Right lobe of liver (tissue), 6 donors: ENCODE data around the gene GPC5. TPM values are rescaled to one million over a fixed set of nuclear protein-coding genes. Genes with fewer than 3 reads are reported as not detected.
A peak's percentile ranks its signal among the peaks of the same experiment; 100 is the strongest.

Experiments
- ATAC-seq, 4 donors: fragments of 200-7000 bp; cut with Tn5 transposase; one replicate each; pipeline ENCODE4 v1.9.1; 2020; ENCODE audit warnings: mild to moderate bottlenecking in 4 of 4, moderate library complexity in 4 of 4
- DNase-seq, 3 donors: peaks; one replicate each; pipeline ENCODE4 v3.0.0-alpha.2; 2020
- H3K27ac ChIP-seq, 3 donors: fragments of 200-600 bp; one replicate each; pipeline ENCODE4 v1.8.0; 2022
- H3K27me3 ChIP-seq, 2 donors: fragments of 200-600 bp; one replicate each; pipeline ENCODE4 v1.8.0; 2022
- H3K36me3 ChIP-seq, 4 donors: fragments of 200-600 bp; sonication (generic) in 1 of 4; one replicate each; pipeline versions ENCODE4 v1.5.1 to v1.8.0; 2017 to 2022; ENCODE audit warnings: control low read depth in 1 of 4
- H3K4me1 ChIP-seq, 4 donors: fragments of 200-600 bp; sonication (generic) in 1 of 4; one replicate each; pipeline versions ENCODE4 v1.5.1 to v1.8.0; 2017 to 2022; ENCODE audit warnings: control low read depth in 1 of 4
- H3K4me3 ChIP-seq, 3 donors: fragments of 200-600 bp; one replicate each; pipeline ENCODE4 v1.8.0; 2022
- H3K9me3 ChIP-seq, 4 donors: fragments of 200-600 bp; sonication (generic) in 1 of 4; one replicate each; pipeline versions ENCODE4 v1.5.1 to v1.8.0; 2017 to 2022; ENCODE audit warnings: control low read depth in 1 of 4
- CTCF ChIP-seq, 4 donors: fragments of 200-600 bp in 3 of 4; fragments of 450-650 bp in 1 of 4; IDR thresholded peaks; one replicate each; pipeline versions ENCODE4 v1.5.1 to v1.8.0; 2016 to 2022; ENCODE audit warnings: antibody characterized with exemption in 4 of 4, mild to moderate bottlenecking in 2 of 4
- POLR2A ChIP-seq: fragments of 450-650 bp; IDR thresholded peaks from one replicate; pipeline ENCODE4 v1.6.1; 2017; ENCODE audit warnings: antibody characterized with exemption, mild to moderate bottlenecking
- WGBS: methylation state at CpG from one replicate; pipeline ENCODE4 v1.1.6; 2018; ENCODE audit warnings: low coverage, low lambda C conversion rate; ENCODE audit not compliant: insufficient coverage; ENCODE audit errors: missing lambda C conversion rate; 5-methylcytosine and 5-hydroxymethylcytosine counted together
- intact Hi-C, 2 donors: fragments of 100-400 bp; cut with DNase I; formaldehyde crosslinking; loops; one replicate each; pipeline versions ENCODE4 v1.11.2 to v1.14.1; 2022
- total RNA-seq, 6 experiments: library from RNA; depleted of rRNA in 2 of 6; stranded (reverse); fragments of >200 nt in 2 of 6; fragmentation: NEBNext Ultra II Directional in 3 of 6; extraction: Animal tissue kit (Norgen Biotek cat#: 25700) in 3 of 6; gene quantifications; one replicate each; pipeline versions ENCODE4 v1.1.0 to v1.2.4, GENCODE V29; 2016 to 2023
- donor health status: DM: no; HTN: yes; CAD: no.
- donor health status: DM: no; HTN: no; CAD: no.
- donor health status: DM: no; HTN: no; CAD: no.
- donor health status: DM: no; HTN: yes; CAD: no.
- donor health status: DM: no; HTN: yes; CAD: no.

The GPC5 gene
- total RNA-seq, 6 experiments from 2014 or later: 0.12 to 0.99 (median 0.66) TPM

- WGBS: 69% methylated on average over 3 of the region's 4 CpGs
- no peak overlapping the region for H3K27ac ChIP-seq
- H3K36me3 ChIP-seq: no peaks in the 10 kb centered on the region
- H3K27me3 ChIP-seq: no peaks in the 10 kb centered on the region
- no peak overlapping the region for H3K4me3 ChIP-seq
- DNase-seq: no peak
- no peak for ATAC-seq
- TF ChIP-seq CTCF (IDR thresholded peaks at IDR 0.05): no peak
- no peak for TF ChIP-seq POLR2A
- peaks cover 0 to 6% (median 0%) of the 10 kb centered on the region in 4 donors for H3K4me1 ChIP-seq
- H3K9me3 ChIP-seq: no peaks in the 10 kb centered on the region
- intact Hi-C loops: no loop called here
Observed at GRCh38 chr13:91655731-91656130, 257.3 kb downstream of the GPC5 start.

GRCh38 chr13:91657283-91657682, 258.9 kb downstream of the GPC5 start:
- WGBS: 66% methylated on average over 2 of the region's 2 CpGs

GRCh38 chr13:91659256-91660075, 261.0 kb downstream of the GPC5 start:
- 71% methylated on average over 4 of the region's 4 CpGs for WGBS
- no peaks in the 10 kb centered on the region for H3K27me3 ChIP-seq
- no peak overlapping the region for H3K4me3 ChIP-seq
- no peaks in the 10 kb centered on the region for H3K36me3 ChIP-seq
- peak in 1 of 4 donors; percentile 33 for ATAC-seq
- TF ChIP-seq POLR2A (no peak), CTCF (IDR thresholded peaks at IDR 0.05) (no peak)
- intact Hi-C loops: no loop called here
- H3K9me3 ChIP-seq: no peaks in the 10 kb centered on the region
- DNase-seq: no peak
- H3K4me1 ChIP-seq: peaks cover 0 to 6% (median 0%) of the 10 kb centered on the region in 4 donors
- no peak overlapping the region for H3K27ac ChIP-seq

More at GRCh38 chr13:91657283-91657682, 258.9 kb downstream of the GPC5 start:
- H3K27ac ChIP-seq: no peak overlapping the region
- no peaks in the 10 kb centered on the region for H3K9me3 ChIP-seq
- no peaks in the 10 kb centered on the region for H3K27me3 ChIP-seq
- TF ChIP-seq POLR2A: no peak
- no peak for TF ChIP-seq CTCF (IDR thresholded peaks at IDR 0.05)
- intact Hi-C loops: no loop called here
- ATAC-seq (no peak), DNase-seq (no peak)
- H3K36me3 ChIP-seq: no peaks in the 10 kb centered on the region
- H3K4me1 ChIP-seq: peaks cover 0 to 6% (median 0%) of the 10 kb centered on the region in 4 donors
- H3K4me3 ChIP-seq: no peak overlapping the region

GRCh38 chr13:91660076-91660415, 261.6 kb downstream of the GPC5 start:
- peaks cover 0 to 6% (median 0%) of the 10 kb centered on the region in 4 donors for H3K4me1 ChIP-seq
- H3K27ac ChIP-seq: no peak overlapping the region
- DNase-seq (no peak), ATAC-seq (peak in 3 of 4 donors; percentile 23 to 82 (median 34))
- H3K4me3 ChIP-seq: no peak overlapping the region
- intact Hi-C loops: no loop called here
- no peaks in the 10 kb centered on the region for H3K27me3 ChIP-seq
- no peaks in the 10 kb centered on the region for H3K9me3 ChIP-seq
- no peaks in the 10 kb centered on the region for H3K36me3 ChIP-seq
- TF ChIP-seq CTCF (IDR thresholded peaks at IDR 0.05) (no peak), POLR2A (no peak)
